ENCODE results near the gene SLC22A8. TPM values are rescaled to one million over a fixed set of nuclear protein-coding genes. Genes with fewer than 3 reads are reported as not detected.
"Not testable (repeated sequence)": the region's sequence is repeated elsewhere in the genome, so short reads cannot be mapped to it uniquely, and the experiment has no call there.

SLC22A8 gene, protein sequence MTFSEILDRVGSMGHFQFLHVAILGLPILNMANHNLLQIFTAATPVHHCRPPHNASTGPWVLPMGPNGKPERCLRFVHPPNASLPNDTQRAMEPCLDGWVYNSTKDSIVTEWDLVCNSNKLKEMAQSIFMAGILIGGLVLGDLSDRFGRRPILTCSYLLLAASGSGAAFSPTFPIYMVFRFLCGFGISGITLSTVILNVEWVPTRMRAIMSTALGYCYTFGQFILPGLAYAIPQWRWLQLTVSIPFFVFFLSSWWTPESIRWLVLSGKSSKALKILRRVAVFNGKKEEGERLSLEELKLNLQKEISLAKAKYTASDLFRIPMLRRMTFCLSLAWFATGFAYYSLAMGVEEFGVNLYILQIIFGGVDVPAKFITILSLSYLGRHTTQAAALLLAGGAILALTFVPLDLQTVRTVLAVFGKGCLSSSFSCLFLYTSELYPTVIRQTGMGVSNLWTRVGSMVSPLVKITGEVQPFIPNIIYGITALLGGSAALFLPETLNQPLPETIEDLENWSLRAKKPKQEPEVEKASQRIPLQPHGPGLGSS
- under 1 TPM in 1 of 2 donors, not detected in 1; 0.11 TPM for total RNA-seq

DNA sequence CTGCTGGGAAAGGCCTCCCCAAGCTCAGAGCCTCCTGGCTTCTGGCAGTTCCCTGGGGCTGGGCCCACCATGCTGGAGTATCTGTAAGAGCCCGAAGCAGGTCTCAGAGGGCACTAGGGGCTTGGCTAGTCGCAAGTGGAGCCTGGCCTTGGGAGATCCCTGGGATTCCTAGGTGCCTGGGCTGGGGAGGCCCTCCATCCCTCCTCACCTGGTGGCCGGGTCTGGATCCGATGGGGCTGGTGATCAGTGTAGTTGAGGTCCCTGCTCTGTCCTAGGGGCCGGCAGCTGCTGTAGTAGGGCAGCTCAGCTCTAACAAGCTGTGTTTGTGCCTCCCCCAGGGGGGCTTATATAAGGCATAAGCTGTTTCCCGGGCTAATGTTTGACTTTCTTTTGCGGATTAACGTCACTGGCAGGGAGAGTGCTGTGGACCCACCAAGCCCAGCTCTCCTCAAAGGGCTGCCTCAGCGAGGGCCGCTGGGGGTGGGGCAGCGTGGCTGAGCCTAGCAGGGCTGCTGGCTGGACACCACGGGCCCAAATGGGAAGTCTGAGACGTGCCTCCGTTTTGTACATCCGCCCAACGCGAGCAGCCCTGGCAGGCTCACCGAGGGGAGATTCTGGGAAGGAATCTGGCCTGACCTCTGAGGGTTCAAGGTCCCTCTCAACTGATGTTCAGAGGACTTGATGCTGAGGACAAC is at the start of gene SLC22A8:
Gene SLC22A8, minus strand, starts transcription at position 321 of the 695 bp plus-strand sequence. CDS start 883 bp downstream, outside the sequence.
- no peaks in the 10 kb centered on the region for H3K36me3 ChIP-seq
- no peak for DNase-seq (ENCODE audit: low spot score)
- H3K27me3 ChIP-seq (replicated peaks; ENCODE audit: insufficient read depth): no peaks in the 10 kb centered on the region
- intact Hi-C loops (cut with DNase I): no loop called here
- no peaks in the 10 kb centered on the region for H3K9me3 ChIP-seq
- no peaks in the 10 kb centered on the region for H3K4me1 ChIP-seq (replicated peaks)
- TF ChIP-seq POLR2A (IDR thresholded peaks at IDR 0.05): no peak
- TF ChIP-seq POLR2AphosphoS5 (IDR thresholded peaks at IDR 0.05): no peak
- TF ChIP-seq, protein P1, sequence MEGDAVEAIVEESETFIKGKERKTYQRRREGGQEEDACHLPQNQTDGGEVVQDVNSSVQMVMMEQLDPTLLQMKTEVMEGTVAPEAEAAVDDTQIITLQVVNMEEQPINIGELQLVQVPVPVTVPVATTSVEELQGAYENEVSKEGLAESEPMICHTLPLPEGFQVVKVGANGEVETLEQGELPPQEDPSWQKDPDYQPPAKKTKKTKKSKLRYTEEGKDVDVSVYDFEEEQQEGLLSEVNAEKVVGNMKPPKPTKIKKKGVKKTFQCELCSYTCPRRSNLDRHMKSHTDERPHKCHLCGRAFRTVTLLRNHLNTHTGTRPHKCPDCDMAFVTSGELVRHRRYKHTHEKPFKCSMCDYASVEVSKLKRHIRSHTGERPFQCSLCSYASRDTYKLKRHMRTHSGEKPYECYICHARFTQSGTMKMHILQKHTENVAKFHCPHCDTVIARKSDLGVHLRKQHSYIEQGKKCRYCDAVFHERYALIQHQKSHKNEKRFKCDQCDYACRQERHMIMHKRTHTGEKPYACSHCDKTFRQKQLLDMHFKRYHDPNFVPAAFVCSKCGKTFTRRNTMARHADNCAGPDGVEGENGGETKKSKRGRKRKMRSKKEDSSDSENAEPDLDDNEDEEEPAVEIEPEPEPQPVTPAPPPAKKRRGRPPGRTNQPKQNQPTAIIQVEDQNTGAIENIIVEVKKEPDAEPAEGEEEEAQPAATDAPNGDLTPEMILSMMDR (IDR thresholded peaks at IDR 0.05): no peak
- H3K27ac ChIP-seq: no peak within 1 kb of the TSS
- no peak within 1 kb of the TSS for H3K4me3 ChIP-seq
- WGBS: 61% methylated on average over 13 of the region's 18 CpGs

DNA sequence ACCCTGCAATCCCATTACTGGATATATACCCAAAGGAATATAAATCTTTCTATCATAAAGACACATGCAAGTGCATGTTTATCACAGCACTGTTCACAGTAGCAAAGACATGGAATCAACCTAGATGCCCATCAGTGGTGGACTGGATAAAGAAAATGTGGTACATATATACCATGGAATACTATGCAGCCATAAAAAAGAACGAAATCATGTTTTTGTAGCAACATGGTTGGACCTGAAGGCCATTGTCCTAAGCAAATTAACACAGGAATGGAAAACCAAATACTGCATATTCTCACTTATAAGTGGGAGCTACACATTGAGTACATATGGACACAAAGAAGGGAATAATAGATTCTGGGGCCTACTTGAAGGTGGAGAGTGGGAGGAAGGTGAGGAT is 30.6 kb upstream of the SLC22A8 start:
- DNase-seq (ENCODE audit: low spot score); H3K36me3 ChIP-seq; intact Hi-C loops (cut with DNase I); H3K4me1 ChIP-seq (replicated peaks); H3K9me3 ChIP-seq; H3K27ac ChIP-seq; H3K4me3 ChIP-seq; H3K27me3 ChIP-seq (replicated peaks; ENCODE audit: insufficient read depth): not testable (repeated sequence)
- 68% methylated on average over 1 of the region's 1 CpG for WGBS

DNA sequence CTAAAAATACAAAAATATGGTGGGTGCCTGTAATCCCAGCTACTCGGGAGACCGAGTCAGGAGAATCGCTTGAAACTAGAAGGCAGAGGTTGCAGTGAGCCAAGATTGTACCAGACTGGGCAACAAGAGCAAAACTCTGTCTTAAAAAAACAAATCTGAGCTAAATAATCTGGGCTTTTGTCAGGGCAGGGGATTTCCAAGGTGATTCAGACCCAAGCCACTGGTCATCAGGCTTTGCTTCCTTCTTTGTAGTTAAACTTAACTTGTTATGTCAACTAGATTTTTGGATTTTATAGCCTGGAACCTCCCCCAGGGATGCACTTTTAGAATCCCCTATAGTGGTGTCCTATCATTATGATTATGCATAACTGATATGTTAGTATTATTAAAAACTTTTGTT is 27.0 kb upstream of the SLC22A8 start:
- Histone ChIP-seq H3K4me3 (no peak overlapping the region), H3K9me3 (no peaks in the 10 kb centered on the region), H3K4me1 (replicated peaks) (no peaks in the 10 kb centered on the region), H3K36me3 (no peaks in the 10 kb centered on the region), H3K27ac (no peak overlapping the region), H3K27me3 (replicated peaks; ENCODE audit: insufficient read depth) (no peaks in the 10 kb centered on the region)
- no peak for TF ChIP-seq POLR2AphosphoS5 (IDR thresholded peaks at IDR 0.05)
- TF ChIP-seq, protein P1 (IDR thresholded peaks at IDR 0.05): no peak
- WGBS: 93% methylated on average over 3 of the region's 3 CpGs
- intact Hi-C loops (cut with DNase I): no loop called here
- DNase-seq (ENCODE audit: low spot score): no peak

DNA sequence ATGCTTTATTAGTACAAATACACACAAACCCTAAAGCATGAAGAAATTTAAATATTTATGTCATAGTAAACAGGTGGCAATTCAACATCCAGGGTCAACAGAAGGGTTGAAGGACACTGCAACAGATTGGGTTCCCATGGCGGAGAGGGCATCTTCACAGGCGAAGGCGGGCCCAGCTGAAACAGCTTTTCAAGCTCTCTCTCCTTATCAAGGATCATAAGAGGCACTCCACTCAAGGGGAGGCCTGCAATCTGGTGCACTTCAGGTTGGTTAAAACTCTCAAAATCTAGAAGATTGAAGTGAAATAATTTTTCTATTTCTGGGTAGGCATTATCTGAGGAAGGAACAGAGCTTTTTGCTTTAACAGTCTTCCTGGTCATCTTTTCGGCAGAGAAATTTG is 16.8 kb upstream of the SLC22A8 start:
- no peak for DNase-seq (ENCODE audit: low spot score)
- no peaks in the 10 kb centered on the region for H3K4me1 ChIP-seq (replicated peaks)
- no peak overlapping the region for H3K4me3 ChIP-seq
- no peaks in the 10 kb centered on the region for H3K9me3 ChIP-seq
- WGBS: 95% methylated on average over 4 of the region's 4 CpGs
- H3K27ac ChIP-seq: no peak overlapping the region
- no peaks in the 10 kb centered on the region for H3K36me3 ChIP-seq
- intact Hi-C loops (cut with DNase I): no loop called here
- no peaks in the 10 kb centered on the region for H3K27me3 ChIP-seq (replicated peaks; ENCODE audit: insufficient read depth)
- TF ChIP-seq POLR2A (IDR thresholded peaks at IDR 0.05) (no peak), POLR2AphosphoS5 (IDR thresholded peaks at IDR 0.05) (no peak)
- TF ChIP-seq, protein P1 (IDR thresholded peaks at IDR 0.05): no peak

DNA sequence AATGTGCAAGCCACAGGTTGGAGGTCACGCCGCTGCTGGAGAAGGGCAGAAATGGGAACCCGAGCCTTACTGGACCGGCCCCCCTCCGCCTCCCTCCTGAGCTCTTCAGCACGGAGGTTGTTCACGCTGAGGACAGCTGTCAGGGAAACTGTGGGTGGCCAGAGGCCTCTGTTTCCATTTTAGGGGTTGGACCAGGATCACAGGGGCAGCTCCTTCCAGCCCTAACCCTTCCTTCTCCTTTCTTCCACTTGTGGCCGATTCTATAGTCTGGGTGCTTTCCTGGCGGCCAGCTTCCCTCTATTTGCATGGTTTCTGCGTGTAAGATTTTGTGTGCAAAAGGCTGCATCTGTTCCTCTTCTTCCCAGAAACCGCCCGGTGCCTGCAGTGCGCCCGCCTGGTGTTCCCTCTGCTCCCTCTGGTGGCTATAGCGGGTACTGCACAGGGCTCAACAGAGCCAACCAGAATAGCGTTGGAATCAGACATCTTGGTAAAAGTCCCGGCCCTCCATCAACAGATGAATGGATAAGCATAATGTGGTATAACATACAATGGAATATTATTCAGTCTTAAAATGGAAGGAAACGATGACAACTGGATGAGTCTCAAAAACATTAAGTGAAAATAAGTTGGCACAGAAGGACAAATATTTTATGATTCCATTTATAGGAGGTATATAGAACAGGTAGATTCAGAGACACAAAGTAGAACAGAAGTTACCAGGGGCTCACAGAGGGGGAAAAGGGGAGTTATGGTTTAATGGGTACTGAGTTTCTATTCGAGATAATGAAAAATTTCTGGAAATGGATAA is 8.4 kb upstream of the SLC22A8 start:
- Histone ChIP-seq H3K4me1 (replicated peaks) (peaks cover 4% of the 10 kb centered on the region), H3K4me3 (no peak overlapping the region), H3K27ac (no peak overlapping the region), H3K9me3 (no peaks in the 10 kb centered on the region), H3K36me3 (no peaks in the 10 kb centered on the region), H3K27me3 (replicated peaks; ENCODE audit: insufficient read depth) (no peaks in the 10 kb centered on the region)
- intact Hi-C loops (cut with DNase I): loop anchor here (1.0 kb wide), 2 partner anchors 115 to 118 kb away; no protein-coding TSS in a partner anchor
- peak; percentile 86 for DNase-seq (ENCODE audit: low spot score)
- 15% methylated on average over 19 of the region's 19 CpGs for WGBS
- TF ChIP-seq, protein P1 (IDR thresholded peaks at IDR 0.05): peak; percentile 99 to 100 (median 100)
- no peak for TF ChIP-seq POLR2A (IDR thresholded peaks at IDR 0.05)
- TF ChIP-seq POLR2AphosphoS5 (IDR thresholded peaks at IDR 0.05): peak; percentile 81

Measured in prostate gland (tissue), 2 donors.